GM19023 (cell line): Measurements from ENCODE around the gene LRRC38.

Experiments
- ATAC-seq: cut with Tn5 transposase; IDR thresholded peaks from one replicate; pipeline ENCODE4 v1.9.1; 2021; ENCODE audit warnings: mild to moderate bottlenecking, moderate library complexity; ENCODE audit not compliant: unreplicated experiment

Gene LRRC38

GRCh38 chr1:13517193-13517812, 3.5 kb upstream of the LRRC38 start:
- ATAC-seq, result no peak

- ATAC-seq, result no peak
Observed at GRCh38 chr1:13516606-13517005, 2.8 kb upstream of the LRRC38 start.

DNA sequence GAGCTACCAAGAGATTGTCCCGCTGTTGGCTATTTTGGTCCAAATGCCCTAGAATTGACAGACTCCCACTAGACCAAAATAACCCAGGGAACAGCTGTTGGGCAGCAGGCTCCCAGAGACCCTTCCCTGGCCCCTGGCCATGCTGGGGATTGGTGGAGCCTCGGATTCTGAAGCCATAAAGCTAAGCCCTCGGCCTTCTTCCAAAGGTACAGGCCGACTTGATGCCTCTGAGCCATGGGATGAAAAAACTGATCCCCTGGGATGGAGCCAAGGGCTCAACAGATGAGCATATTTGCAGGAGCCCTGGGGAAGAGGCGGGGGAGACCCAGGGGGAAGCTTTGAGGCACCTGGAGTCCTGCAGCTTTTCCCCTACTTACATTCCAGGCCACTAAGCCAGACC, 1.0 kb upstream of the LRRC38 start:
- ATAC-seq, result no peak

DNA sequence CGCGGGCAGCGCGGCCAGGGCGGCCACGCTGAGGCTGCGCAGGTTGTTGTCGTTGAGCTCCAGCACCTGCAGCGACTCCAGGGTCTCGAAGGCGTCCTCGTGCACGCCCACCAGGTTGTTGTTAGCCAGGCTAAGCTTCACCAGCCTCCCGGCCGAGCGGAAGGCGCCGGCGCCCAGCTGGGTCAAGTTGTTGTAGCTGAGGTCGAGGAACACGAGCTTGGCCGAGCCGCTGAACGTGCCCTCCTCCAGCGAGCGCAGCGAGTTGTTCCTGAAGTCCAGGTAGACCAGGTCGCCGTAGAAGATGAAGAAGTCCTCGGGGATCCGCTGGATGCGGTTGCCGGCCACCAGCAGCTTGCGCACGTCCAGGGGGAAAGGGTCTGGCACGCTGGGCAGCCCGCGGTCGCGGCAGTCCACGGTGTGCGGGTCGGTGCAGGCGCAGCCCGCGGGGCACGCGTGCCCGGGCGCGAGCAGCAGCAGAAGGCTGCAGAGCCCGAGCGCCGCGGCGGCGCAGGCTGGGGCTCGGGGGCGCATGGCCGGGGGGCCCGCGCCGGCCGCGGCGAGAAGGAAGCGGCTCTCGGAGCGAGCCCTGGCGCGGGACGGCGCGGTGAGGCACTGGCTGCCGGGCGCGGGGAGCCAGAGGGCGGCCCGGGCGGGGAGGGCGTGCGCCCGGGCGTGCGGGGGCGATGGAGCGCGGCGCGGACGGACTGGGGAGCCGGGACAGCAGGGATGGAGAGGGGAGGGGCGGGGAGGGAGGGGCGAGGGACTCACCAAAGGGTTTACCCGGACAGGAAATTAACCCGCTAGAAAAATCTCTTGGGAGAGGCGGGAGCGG, 524 bp downstream of the LRRC38 start:
- no peak for ATAC-seq

GRCh38 chr1:13512472-13512871, 1.3 kb downstream of the LRRC38 start:
- no peak for ATAC-seq

DNA sequence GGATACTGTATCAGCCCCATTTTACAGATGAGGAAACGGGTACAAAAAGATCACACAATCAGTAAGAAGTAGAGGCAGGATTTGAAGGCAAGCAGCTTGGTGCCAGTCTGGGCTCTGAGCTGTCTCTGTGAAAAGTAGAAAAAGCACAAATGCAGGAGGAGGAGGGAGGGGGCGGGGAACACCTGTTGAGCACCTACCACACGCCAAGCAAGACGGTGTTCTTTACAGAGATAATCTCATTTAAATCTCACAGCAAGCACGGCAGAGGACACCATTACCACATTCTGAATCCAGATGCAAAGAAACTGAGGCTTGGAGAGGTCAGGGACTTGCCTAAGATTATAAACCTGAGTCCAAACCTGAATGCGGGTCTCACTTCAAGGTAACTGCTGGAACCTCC, 3.3 kb downstream of the LRRC38 start:
- no peak for ATAC-seq

DNA sequence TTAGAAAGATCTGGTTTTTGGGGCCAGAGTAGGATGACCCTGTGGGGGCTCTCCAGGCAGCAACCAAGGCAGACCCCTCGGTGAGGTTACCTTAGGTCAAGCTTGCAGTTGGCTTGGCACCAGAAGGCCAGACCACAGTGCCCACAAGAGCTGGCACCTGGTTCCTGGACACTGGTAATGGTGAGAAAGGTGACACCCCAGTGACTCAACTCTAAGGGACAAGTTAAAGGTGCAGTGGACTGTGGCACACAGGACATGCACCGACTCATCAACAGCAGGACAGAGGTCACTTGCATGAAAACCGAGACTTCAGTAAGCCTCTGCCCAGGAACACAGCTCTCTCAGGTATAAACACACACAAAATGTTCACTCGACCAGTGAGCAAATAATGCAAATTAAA, 6.7 kb downstream of the LRRC38 start:
- no peak for ATAC-seq

DNA sequence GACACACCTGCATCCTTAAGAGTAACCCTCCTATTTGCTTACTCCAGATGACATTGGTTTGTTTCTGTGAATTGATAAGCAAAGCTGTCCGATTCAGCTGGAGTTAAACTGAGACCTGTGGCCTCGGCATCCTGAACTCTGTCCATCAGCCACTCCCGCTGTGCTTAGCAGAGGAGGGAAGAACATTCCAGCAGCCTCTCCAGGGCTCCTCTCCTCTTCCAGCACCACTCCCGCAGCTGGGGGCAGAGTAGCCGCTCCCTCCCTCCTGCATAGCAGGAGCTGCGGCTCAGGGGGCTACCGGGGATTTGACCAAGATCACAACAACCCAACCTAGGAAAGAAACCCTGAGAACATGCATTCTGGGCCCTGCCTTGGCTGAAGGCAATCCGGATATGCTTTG, 8.8 kb downstream of the LRRC38 start:
- no peak for ATAC-seq

GRCh38 chr1:13500806-13501205, 13.0 kb downstream of the LRRC38 start:
- ATAC-seq, result no peak

DNA sequence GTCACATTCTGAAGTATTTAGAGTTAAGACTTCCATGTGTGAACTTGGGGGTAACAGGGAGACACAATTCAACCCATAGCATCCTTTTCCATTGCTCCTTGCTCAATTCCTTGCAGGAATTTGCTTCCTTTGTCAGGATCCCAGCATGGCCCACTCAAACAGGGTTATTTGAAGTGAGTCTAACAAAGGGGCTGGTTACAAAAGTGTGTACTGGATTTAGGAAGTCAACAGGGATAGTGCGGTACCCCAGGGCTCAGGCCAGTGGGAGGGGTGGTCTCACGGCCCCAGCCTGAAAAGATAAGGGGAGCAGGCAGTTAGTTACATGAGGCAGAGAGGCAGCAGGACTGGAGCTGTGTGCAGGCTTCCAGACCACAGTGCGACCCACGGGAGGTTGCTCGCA, 14.4 kb downstream of the LRRC38 start:
- ATAC-seq, result no peak

DNA sequence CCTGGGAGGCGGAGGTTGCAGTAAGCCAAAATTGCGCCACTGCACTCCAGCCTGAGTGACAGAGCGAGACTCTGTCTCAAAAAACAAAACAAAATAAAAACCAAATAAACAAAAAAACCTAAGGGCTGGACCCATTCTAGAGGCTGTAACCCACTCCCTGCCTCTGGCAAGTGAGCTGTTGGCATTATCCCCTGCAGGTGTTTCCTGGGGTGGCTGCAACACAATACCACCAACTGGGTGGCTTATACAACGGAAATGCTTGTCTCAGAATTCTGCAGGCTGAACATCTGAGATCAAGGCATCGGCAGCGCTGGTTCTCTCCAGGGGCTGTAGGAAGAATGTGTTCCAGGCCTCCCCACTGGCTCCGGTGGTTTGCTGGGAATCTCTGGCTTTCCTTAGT, 15.2 kb downstream of the LRRC38 start:
- no peak for ATAC-seq

DNA sequence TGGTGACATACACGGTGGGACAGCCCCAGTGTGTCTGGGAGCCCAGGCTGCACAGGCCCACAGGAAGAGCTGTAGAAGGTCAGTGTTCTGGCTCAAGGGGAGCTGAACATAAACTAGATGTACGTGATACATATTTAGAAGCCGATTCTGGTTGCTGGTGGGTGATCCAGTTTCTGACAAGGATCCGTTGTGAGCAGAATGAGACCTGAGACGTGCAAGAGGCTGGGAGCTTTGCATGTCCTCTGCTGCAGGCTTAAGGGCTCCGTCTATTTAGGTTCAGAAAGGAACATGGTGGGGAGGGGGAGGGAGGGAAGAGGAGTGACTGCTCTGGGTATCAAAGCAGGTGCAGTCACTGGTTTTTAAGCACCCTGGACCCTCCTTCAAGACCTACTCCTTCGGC, 18.6 kb downstream of the LRRC38 start:
- ATAC-seq, result no peak

DNA sequence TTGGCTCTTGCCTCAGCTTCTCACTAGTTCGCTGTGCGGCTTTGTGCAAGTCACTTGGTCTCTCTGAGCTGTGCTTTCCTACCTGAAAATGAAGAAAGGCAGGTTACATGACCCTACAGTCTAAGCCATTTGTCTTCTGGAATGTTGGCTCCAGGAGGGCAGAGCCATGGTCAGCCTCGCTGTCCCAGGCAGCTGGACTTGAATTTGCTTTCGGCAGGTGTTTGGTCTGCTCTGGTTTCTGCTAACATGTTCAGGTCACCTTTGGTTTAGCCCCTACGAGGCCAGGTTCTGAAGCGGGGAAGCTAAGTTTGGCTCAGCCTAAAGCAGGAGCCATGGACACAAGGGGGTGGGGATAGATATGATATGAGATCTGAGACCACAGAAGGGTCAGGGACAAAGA, 19.1 kb downstream of the LRRC38 start:
- ATAC-seq, result no peak

- ATAC-seq, result no peak
Observed at GRCh38 chr1:13494025-13494424, 19.8 kb downstream of the LRRC38 start.

DNA sequence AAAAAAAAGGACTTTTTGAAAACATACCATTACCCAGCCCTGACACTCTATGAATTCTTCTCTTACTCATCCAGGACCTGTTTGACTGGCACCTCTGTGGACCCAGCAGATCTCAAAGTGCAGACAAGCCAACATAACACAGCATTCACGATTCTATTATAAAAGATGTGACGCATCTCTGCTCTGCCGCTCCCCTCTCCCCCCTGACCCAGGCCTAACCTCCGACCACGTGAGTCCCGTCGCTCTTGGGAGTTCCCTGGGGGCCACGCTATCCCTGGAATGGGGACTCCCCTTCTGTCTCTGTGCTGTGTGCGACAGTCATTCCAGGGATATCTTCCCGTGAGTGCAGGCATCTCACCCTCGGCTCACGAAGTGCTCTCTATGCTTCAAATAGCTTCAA, 21.1 kb downstream of the LRRC38 start:
- ATAC-seq, result no peak

GRCh38 chr1:13487957-13488356, 25.8 kb downstream of the LRRC38 start:
- no peak for ATAC-seq

GRCh38 chr1:13487143-13487868, 26.5 kb downstream of the LRRC38 start:
- no peak for ATAC-seq

- ATAC-seq, result no peak
Observed at GRCh38 chr1:13483946-13484345, 29.9 kb downstream of the LRRC38 start.

DNA sequence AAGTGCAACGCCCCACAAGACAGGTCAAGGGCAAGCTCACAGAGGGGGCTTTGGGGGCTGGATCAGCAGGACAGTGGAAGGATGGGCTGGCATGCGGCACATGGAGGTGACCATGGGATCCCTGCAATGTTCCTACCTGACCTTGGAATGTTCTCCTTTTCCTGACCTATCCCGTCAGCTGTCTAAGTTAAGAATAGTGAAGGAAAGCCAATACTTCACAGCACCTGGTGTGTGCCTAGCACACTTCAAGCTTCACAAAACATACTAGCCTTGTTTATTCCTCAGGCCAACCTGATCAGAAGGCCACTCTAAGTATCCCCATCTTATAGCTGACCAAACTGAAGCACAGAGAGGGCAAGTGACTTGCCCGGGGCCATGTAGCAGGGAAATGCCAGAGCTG, 31.2 kb downstream of the LRRC38 start:
- ATAC-seq, result no peak

DNA sequence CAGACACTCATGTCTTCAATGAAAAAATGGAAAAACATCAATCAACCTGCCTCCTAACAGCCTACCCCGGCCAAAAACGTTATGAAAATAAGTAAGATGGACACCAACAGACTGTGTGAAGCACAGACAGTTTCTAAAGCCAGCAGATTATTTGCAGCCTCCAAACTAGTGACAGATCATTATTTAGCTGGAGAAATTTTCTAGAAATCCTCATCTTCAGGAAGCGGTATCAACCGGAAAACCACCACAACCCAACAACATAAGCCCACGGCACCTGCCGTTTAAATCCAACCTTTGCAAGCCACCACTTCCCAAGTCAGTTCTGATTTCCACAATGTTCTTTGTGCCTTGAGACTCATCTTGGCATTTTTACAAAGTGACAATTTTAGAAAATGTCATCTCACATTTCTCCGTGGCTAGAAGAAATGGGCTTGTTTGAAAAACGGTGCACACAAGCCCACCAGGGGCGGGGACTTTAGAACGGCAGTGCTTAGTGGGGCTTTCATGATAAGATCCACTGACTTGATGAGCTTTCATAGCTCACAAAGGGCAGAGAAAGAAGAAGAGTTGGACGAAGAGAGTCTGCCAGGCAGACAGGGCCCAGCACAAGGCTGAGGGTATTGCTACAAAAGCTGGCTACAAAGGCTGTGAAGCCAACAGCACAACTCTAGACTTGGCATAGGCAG, 34.5 kb downstream of the LRRC38 start:
- no peak for ATAC-seq

DNA sequence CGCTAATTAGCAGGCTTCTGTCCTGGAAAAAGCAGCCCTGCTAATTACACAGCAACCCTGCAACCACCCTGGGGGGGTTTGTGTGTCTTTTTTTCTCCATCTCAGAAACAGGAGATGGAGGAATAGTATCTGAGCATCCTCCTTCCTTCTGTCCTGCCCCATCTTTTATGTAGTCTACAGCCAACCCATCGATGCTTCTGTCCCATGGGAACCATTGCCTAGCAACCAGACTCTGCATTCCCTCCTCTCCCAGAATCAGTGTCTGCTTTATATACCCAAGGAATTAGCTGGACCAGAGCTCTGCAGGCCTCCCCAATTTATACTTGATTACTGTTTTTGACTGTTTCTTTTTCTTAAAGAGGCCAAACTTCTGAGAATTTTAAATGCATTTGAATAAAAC, 35.1 kb downstream of the LRRC38 start:
- no peak for ATAC-seq
